PC-3 (cell line): ENCODE measurements around the gene SCAF4. TPM values are rescaled to one million over a fixed set of nuclear protein-coding genes. Genes with fewer than 3 reads are reported as not detected.

ENCODE experiments used
- ATAC-seq: fragments of 200-7000 bp; cut with Tn5 transposase; 2 replicates; pipeline ENCODE4 v1.9.1; 2020; ENCODE audit warnings: mild to moderate bottlenecking, moderate library complexity
- BruUV-seq: library from RNA; stranded (reverse); fragments of 400-500 nt; replicated peaks from 2 replicates; lab custom pipeline; 2021; lab: Mats Ljungman, UMichigan
- CTCF ChIA-PET: fragments of 300-600 bp; sonication (Branson Sonifier 250); formaldehyde crosslinking; loops from one replicate; lab custom pipeline; 2022; ENCODE audit warnings: antibody characterized with exemption; lab: Charles Lee
- POLR2A ChIA-PET: fragments of 300-600 bp; sonication (Branson Sonifier 250); formaldehyde crosslinking; loops from one replicate; lab custom pipeline; 2022; ENCODE audit warnings: antibody characterized with exemption; ENCODE audit not compliant: unreplicated experiment; lab: Charles Lee
- DNase-seq: peaks from one replicate; pipeline ENCODE4 v3.0.0-alpha.2; 2015
- H2AFZ ChIP-seq: fragments of 300-600 bp; sonication (generic); 2 replicates; pipeline ENCODE4 v1.6.0; 2016; ENCODE audit warnings: antibody characterized with exemption, low read length
- H3F3A ChIP-seq: fragments of 300-600 bp; sonication (generic); one replicate; pipeline ENCODE4 v1.6.0; 2017; ENCODE audit warnings: antibody characterized with exemption, low read length, control low read depth, mild to moderate bottlenecking; ENCODE audit not compliant: unreplicated experiment
- H3K27ac ChIP-seq: fragments of 300-600 bp; sonication (generic); 2 replicates; pipeline ENCODE4 v1.5.1; 2016; ENCODE audit warnings: mild to moderate bottlenecking, low read length
- H3K27me3 ChIP-seq: fragments of 300-600 bp; sonication (generic); 2 replicates; pipeline ENCODE4 v1.6.1; 2016; ENCODE audit warnings: low read length, mixed read lengths
- H3K36me3 ChIP-seq: fragments of 300-600 bp; sonication (generic); 2 replicates; pipeline ENCODE4 v1.6.1; 2016; ENCODE audit warnings: low read depth, mixed run types, low read length, mixed read lengths
- H3K4me1 ChIP-seq: fragments of 300-600 bp; sonication (generic); 2 replicates; pipeline ENCODE4 v1.5.1; 2016; ENCODE audit warnings: low read length; ENCODE audit not compliant: insufficient read depth
- H3K4me2 ChIP-seq: fragments of 300-600 bp; sonication (generic); 2 replicates; pipeline ENCODE4 v1.6.0; 2016; ENCODE audit warnings: low read length
- H3K4me3 ChIP-seq: fragments of 300-600 bp; sonication (generic); 2 replicates; pipeline ENCODE4 v1.5.1; 2016; ENCODE audit warnings: mild to moderate bottlenecking, low read length, mixed read lengths
- H3K79me2 ChIP-seq: fragments of 300-600 bp; sonication (generic); 2 replicates; pipeline ENCODE4 v1.6.1; 2017; ENCODE audit warnings: low read length, mixed read lengths
- H3K9ac ChIP-seq: fragments of 300-600 bp; sonication (generic); 2 replicates; pipeline ENCODE4 v1.6.0; 2016; ENCODE audit warnings: mild to moderate bottlenecking, low read length
- H3K9me2 ChIP-seq: fragments of 300-600 bp; sonication (generic); replicated peaks from 2 replicates; pipeline ENCODE4 v1.6.1; 2016; ENCODE audit warnings: mixed run types, low read length, mixed read lengths
- H3K9me3 ChIP-seq: fragments of 300-600 bp; sonication (generic); 2 replicates; pipeline ENCODE4 v1.6.1; 2016; ENCODE audit warnings: low read length, mixed read lengths
- H4K20me1 ChIP-seq: fragments of 300-600 bp; sonication (generic); 2 replicates; pipeline ENCODE4 v1.6.1; 2016; ENCODE audit warnings: low read length, mixed read lengths
- CTCF ChIP-seq: fragments of 300-600 bp; sonication (generic); conservative IDR thresholded peaks from 2 replicates; pipeline ENCODE4 v1.5.1; 2017; ENCODE audit warnings: antibody characterized with exemption, low read depth, mild to moderate bottlenecking, low read length
- EZH2 ChIP-seq: fragments of 300-600 bp; sonication (generic); IDR thresholded peaks from one replicate; pipeline ENCODE4 v1.6.1; 2017; ENCODE audit warnings: antibody characterized with exemption, mild to moderate bottlenecking, low read length; ENCODE audit not compliant: unreplicated experiment
- EZH2phosphoT487 ChIP-seq: fragments of 300-600 bp; sonication (generic); IDR thresholded peaks from 2 replicates; pipeline ENCODE4 v1.6.1; 2018; ENCODE audit warnings: mild to moderate bottlenecking, antibody characterized with exemption, low read length, borderline replicate concordance
- intact Hi-C: fragments of 100-400 bp; cut with micrococcal nuclease; formaldehyde crosslinking; loops from 2 replicates; pipeline ENCODE4 v1.9.0; 2023
- total RNA-seq: library from RNA; depleted of rRNA; stranded (reverse); fragments of >200 nt; gene quantifications from 2 replicates; pipeline ENCODE4 v1.2.3, GENCODE V29; 2014

SCAF4 gene
- total RNA-seq, 1 experiment from 2014 or later: 11.2 TPM

- H3K9me2 ChIP-seq: no peaks in the 10 kb centered on the region
- H3K27me3 ChIP-seq: no peaks in the 10 kb centered on the region
- no TSS peak for BruUV-seq
- H3K9me3 ChIP-seq: no peaks in the 10 kb centered on the region
- DNase-seq (no peak), ATAC-seq (no peak)
- 0 out of 2 replicates have a peak, but pooled peaks cover 17% of the 10 kb centered on the region for H3K36me3 ChIP-seq
- H3K4me1 ChIP-seq: no peaks in the 10 kb centered on the region
- H3K4me2 ChIP-seq: no peak overlapping the region
- no peaks in the 10 kb centered on the region for H3F3A ChIP-seq
- H3K9ac ChIP-seq: no peak overlapping the region
- H4K20me1 ChIP-seq: no peaks in the 10 kb centered on the region
- no peak overlapping the region for H3K27ac ChIP-seq
- intact Hi-C loops: no loop called here
- H3K4me3 ChIP-seq: no peak overlapping the region
- CTCF ChIA-PET: no interaction called here
- H3K79me2 ChIP-seq: no peaks in the 10 kb centered on the region
- TF ChIP-seq EZH2 (no peak), EZH2phosphoT487 (no peak), CTCF (no peak)
- POLR2A ChIA-PET: no interaction called here
- no peak overlapping the region for H2AFZ ChIP-seq
These were observed 56.0 kb downstream of the SCAF4 start for GRCh38 chr21:31675960-31676359.

GRCh38 chr21:31675318-31675717 is 56.6 kb downstream of the SCAF4 start:
- POLR2A ChIA-PET: no interaction called here
- H3K36me3 ChIP-seq: peaks cover 15% of the 10 kb centered on the region; the same call in 1 of the 2 replicates
- H3K79me2 ChIP-seq: no peaks in the 10 kb centered on the region

More at GRCh38 chr21:31675318-31675717, 56.6 kb downstream of the SCAF4 start:
- Histone ChIP-seq H3K9ac (no peak overlapping the region), H3K27me3 (no peaks in the 10 kb centered on the region), H3K9me3 (no peaks in the 10 kb centered on the region), H4K20me1 (no peaks in the 10 kb centered on the region), H3K9me2 (no peaks in the 10 kb centered on the region), H2AFZ (no peak overlapping the region), H3K4me2 (no peak overlapping the region), H3K4me3 (no peak overlapping the region), H3K27ac (no peak overlapping the region), H3F3A (peaks cover 4% of the 10 kb centered on the region), H3K4me1 (no peaks in the 10 kb centered on the region)
- ATAC-seq (no peak), DNase-seq (no peak)
- CTCF ChIA-PET: no interaction called here
- TF ChIP-seq EZH2 (no peak), EZH2phosphoT487 (no peak), CTCF (no peak)
- intact Hi-C loops: no loop called here
- no TSS peak for BruUV-seq
